ENCODE measurements around the gene MGMT. TPM values are rescaled to one million over a fixed set of nuclear protein-coding genes. Genes with fewer than 3 reads are reported as not detected.

The MGMT gene
- total RNA-seq = 48.4 and 55.7 TPM in 2 replicates

GRCh38 chr10:129466703-129467358 is at the start of gene MGMT:
Gene MGMT, plus strand, starts transcription at chr10:129467241.

